ENCODE results near the gene ZDHHC11B.
"Not testable (repeated sequence)": the region's sequence is repeated elsewhere in the genome, so short reads cannot be mapped to it uniquely, and the experiment has no call there.

Gene ZDHHC11B

GRCh38 chr5:783881-784427 lies 575 bp downstream of the ZDHHC11B start:
- DNase-seq = not testable (repeated sequence)

GRCh38 chr5:783049-783802 lies 1.3 kb downstream of the ZDHHC11B start:
- DNase-seq = not testable (repeated sequence)

- not testable (repeated sequence) for DNase-seq
Measured at GRCh38 chr5:782356-782755, 2.2 kb downstream of the ZDHHC11B start.

GRCh38 chr5:780571-780970 lies 4.0 kb downstream of the ZDHHC11B start:
- not testable (repeated sequence) for DNase-seq

GRCh38 chr5:778967-779366 lies 5.6 kb downstream of the ZDHHC11B start:
- not testable (repeated sequence) for DNase-seq

- DNase-seq = not testable (repeated sequence)
Measured at GRCh38 chr5:778421-778820, 6.1 kb downstream of the ZDHHC11B start.

- no peak for DNase-seq
Measured at GRCh38 chr5:777756-778161, 6.8 kb downstream of the ZDHHC11B start.

GRCh38 chr5:776862-777711 lies 7.4 kb downstream of the ZDHHC11B start:
- no peak for DNase-seq

GRCh38 chr5:775961-776861 lies 8.3 kb downstream of the ZDHHC11B start:
- DNase-seq = no peak

- DNase-seq = not testable (repeated sequence)
Measured at GRCh38 chr5:775595-775960, 9.0 kb downstream of the ZDHHC11B start.

- not testable (repeated sequence) for DNase-seq
Measured at GRCh38 chr5:774854-775505, 9.5 kb downstream of the ZDHHC11B start.

GRCh38 chr5:774304-774703 lies 10.2 kb downstream of the ZDHHC11B start:
- DNase-seq = not testable (repeated sequence)

- no peak for DNase-seq
Measured at GRCh38 chr5:773517-774264, 10.8 kb downstream of the ZDHHC11B start.

- DNase-seq = not testable (repeated sequence)
Measured at GRCh38 chr5:772931-773330, 11.6 kb downstream of the ZDHHC11B start.

- DNase-seq = not testable (repeated sequence)
Measured at GRCh38 chr5:772547-772890, 12.0 kb downstream of the ZDHHC11B start.

GRCh38 chr5:771841-772546 lies 12.5 kb downstream of the ZDHHC11B start:
- not testable (repeated sequence) for DNase-seq

GRCh38 chr5:771087-771781 lies 13.3 kb downstream of the ZDHHC11B start:
- DNase-seq = not testable (repeated sequence)

GRCh38 chr5:770585-770984 lies 13.9 kb downstream of the ZDHHC11B start:
- DNase-seq = not testable (repeated sequence)

GRCh38 chr5:769485-770145 lies 14.9 kb downstream of the ZDHHC11B start:
- DNase-seq = not testable (repeated sequence)
